ENCODE results near the gene VSIR.

DNA sequence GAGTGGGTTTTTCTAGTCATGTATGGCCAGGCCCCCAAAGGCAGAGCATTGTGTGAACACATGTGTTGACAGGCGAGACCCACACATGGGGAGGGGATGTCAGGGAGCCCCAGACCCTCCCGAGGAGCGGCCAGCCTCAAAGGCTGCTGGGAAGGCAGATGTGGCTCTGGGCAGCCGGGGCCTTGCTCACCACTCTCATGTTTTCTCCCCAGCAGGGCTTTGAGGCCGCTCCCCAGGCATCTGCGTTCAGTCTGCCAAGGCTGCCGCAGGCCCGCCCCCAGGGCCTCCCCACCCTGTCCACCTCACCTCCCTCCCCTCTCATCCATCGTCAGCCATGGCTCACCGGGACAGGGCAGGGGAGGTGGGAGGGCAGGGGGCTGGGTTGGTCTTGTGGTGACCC is 16.6 kb upstream of the VSIR start:
- TF ChIP-seq POLR2A (IDR thresholded peaks at IDR 0.05) = no peak
- TF ChIP-seq, protein P1, sequence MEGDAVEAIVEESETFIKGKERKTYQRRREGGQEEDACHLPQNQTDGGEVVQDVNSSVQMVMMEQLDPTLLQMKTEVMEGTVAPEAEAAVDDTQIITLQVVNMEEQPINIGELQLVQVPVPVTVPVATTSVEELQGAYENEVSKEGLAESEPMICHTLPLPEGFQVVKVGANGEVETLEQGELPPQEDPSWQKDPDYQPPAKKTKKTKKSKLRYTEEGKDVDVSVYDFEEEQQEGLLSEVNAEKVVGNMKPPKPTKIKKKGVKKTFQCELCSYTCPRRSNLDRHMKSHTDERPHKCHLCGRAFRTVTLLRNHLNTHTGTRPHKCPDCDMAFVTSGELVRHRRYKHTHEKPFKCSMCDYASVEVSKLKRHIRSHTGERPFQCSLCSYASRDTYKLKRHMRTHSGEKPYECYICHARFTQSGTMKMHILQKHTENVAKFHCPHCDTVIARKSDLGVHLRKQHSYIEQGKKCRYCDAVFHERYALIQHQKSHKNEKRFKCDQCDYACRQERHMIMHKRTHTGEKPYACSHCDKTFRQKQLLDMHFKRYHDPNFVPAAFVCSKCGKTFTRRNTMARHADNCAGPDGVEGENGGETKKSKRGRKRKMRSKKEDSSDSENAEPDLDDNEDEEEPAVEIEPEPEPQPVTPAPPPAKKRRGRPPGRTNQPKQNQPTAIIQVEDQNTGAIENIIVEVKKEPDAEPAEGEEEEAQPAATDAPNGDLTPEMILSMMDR (IDR thresholded peaks at IDR 0.05) = no peak
